Vagina (tissue), 2 donors: ENCODE measurements around the gene FAM120B. TPM values are rescaled to one million over a fixed set of nuclear protein-coding genes. Genes with fewer than 3 reads are reported as not detected.

Experiments
- DNase-seq, 2 donors: peaks; one replicate each; pipeline ENCODE4 v3.0.0-alpha.2; 2017; ENCODE audit errors: extremely low spot score in 2 of 2
- H3K27ac ChIP-seq: fragments of 200-600 bp; sonication (generic); one replicate; pipeline ENCODE4 v1.5.1; 2019
- H3K27me3 ChIP-seq: fragments of 200-600 bp; sonication (generic); one replicate; pipeline ENCODE4 v1.5.1; 2019
- H3K36me3 ChIP-seq, 2 donors: fragments of 200-600 bp; sonication (generic); one replicate each; pipeline ENCODE4 v1.5.1; 2017 to 2019
- H3K4me1 ChIP-seq: fragments of 200-600 bp; sonication (generic); one replicate; pipeline ENCODE4 v1.5.1; 2019
- H3K4me3 ChIP-seq, 2 donors: fragments of 200-600 bp; sonication (generic); 1 replicate in 1 of 2; 2 replicates in 1 of 2; pipeline ENCODE4 v1.5.1; 2016 to 2019
- H3K9me3 ChIP-seq: fragments of 200-600 bp; sonication (generic); one replicate; pipeline ENCODE4 v1.5.1; 2019
- CTCF ChIP-seq, 3 experiments: fragments of 450-650 bp in 2 of 3; fragments of 200-600 bp in 1 of 3; sonication (generic) in 1 of 3; IDR thresholded peaks; one replicate each; pipeline ENCODE4 v1.5.1; 2017 to 2019; ENCODE audit warnings: antibody characterized with exemption in 3 of 3, mild to moderate bottlenecking in 2 of 3, moderate library complexity in 2 of 3
- POLR2A ChIP-seq, 2 donors: fragments of 450-650 bp; IDR thresholded peaks; one replicate each; pipeline ENCODE4 v1.6.1; 2017; ENCODE audit warnings: antibody characterized with exemption in 2 of 2, mild to moderate bottlenecking in 2 of 2, moderate library complexity in 2 of 2
- POLR2AphosphoS5 ChIP-seq, 2 donors: sonication (generic); formaldehyde crosslinking; IDR thresholded peaks; one replicate each; pipeline ENCODE4 v1.9.0; 2017; ENCODE audit warnings: antibody characterized with exemption in 2 of 2, mild to moderate bottlenecking in 2 of 2, low read depth in 1 of 2; ENCODE audit not compliant: insufficient read depth in 1 of 2
- intact Hi-C: fragments of 100-400 bp; cut with DNase I; formaldehyde crosslinking; loops from one replicate; pipeline ENCODE4 v1.15.1; 2023
- total RNA-seq: library from RNA; depleted of rRNA; stranded (reverse); fragments of >200 nt; gene quantifications from one replicate; pipeline ENCODE4 v1.2.3, GENCODE V29; 2016

FAM120B gene
- total RNA-seq, 1 donor from 2014 or later, result 34.6 TPM

- H3K27ac ChIP-seq, result no peak overlapping the region
- TF ChIP-seq POLR2AphosphoS5 (IDR thresholded peaks at IDR 0.05; ENCODE audit: insufficient read depth in 1 of 2, low read depth in 1 of 2) (no peak), CTCF (IDR thresholded peaks at IDR 0.05) (no peak), POLR2A (IDR thresholded peaks at IDR 0.05) (no peak)
Observed at GRCh38 chr6:170436209-170436809, 129.8 kb downstream of the FAM120B start.

GRCh38 chr6:170437719-170438401 lies 131.3 kb downstream of the FAM120B start:
- no peaks in the 10 kb centered on the region for H3K36me3 ChIP-seq
- H3K27ac ChIP-seq, result peak overlapping the region; percentile 49
- intact Hi-C loops, result no loop called here
- no peak for DNase-seq
- H3K4me3 ChIP-seq, result peak overlapping the region in 1 of 2 donors; percentile 38
- H3K27me3 ChIP-seq, result no peaks in the 10 kb centered on the region
- peaks cover 26% of the 10 kb centered on the region for H3K4me1 ChIP-seq
- TF ChIP-seq CTCF (IDR thresholded peaks at IDR 0.05), result no peak
- TF ChIP-seq POLR2AphosphoS5 (IDR thresholded peaks at IDR 0.05; ENCODE audit: insufficient read depth in 1 of 2, low read depth in 1 of 2), result no peak
- no peaks in the 10 kb centered on the region for H3K9me3 ChIP-seq

More at GRCh38 chr6:170436209-170436809, 129.8 kb downstream of the FAM120B start:
- H3K9me3 ChIP-seq, result no peaks in the 10 kb centered on the region
- H3K36me3 ChIP-seq, result no peaks in the 10 kb centered on the region
- intact Hi-C loops, result no loop called here
- H3K4me1 ChIP-seq, result peaks cover 21% of the 10 kb centered on the region
- DNase-seq, result no peak
- H3K4me3 ChIP-seq, result no peak overlapping the region
- H3K27me3 ChIP-seq, result no peaks in the 10 kb centered on the region

- no peaks in the 10 kb centered on the region for H3K9me3 ChIP-seq
- H3K27me3 ChIP-seq, result no peaks in the 10 kb centered on the region
- intact Hi-C loops, result no loop called here
- H3K4me1 ChIP-seq, result peaks cover 26% of the 10 kb centered on the region
- no peaks in the 10 kb centered on the region for H3K36me3 ChIP-seq
- H3K27ac ChIP-seq, result peak overlapping the region; percentile 49
- peak overlapping the region in 1 of 2 donors; percentile 38 for H3K4me3 ChIP-seq
- TF ChIP-seq POLR2AphosphoS5 (IDR thresholded peaks at IDR 0.05; ENCODE audit: insufficient read depth in 1 of 2, low read depth in 1 of 2) (peak in 1 of 2 donors; percentile 82), POLR2A (IDR thresholded peaks at IDR 0.05) (no peak)
- DNase-seq, result no peak
Observed at GRCh38 chr6:170438402-170438753, 131.8 kb downstream of the FAM120B start.

GRCh38 chr6:170438861-170439260 lies 132.3 kb downstream of the FAM120B start:
- TF ChIP-seq POLR2AphosphoS5 (IDR thresholded peaks at IDR 0.05; ENCODE audit: insufficient read depth in 1 of 2, low read depth in 1 of 2) (no peak), POLR2A (IDR thresholded peaks at IDR 0.05) (no peak), CTCF (IDR thresholded peaks at IDR 0.05) (no peak)
- Histone ChIP-seq H3K9me3 (no peaks in the 10 kb centered on the region), H3K4me1 (peaks cover 26% of the 10 kb centered on the region), H3K36me3 (no peaks in the 10 kb centered on the region), H3K4me3 (peak overlapping the region in 1 of 2 donors; percentile 38), H3K27me3 (no peaks in the 10 kb centered on the region), H3K27ac (peak overlapping the region; percentile 49)
- intact Hi-C loops, result no loop called here
- no peak for DNase-seq

- no peak for TF ChIP-seq POLR2A (IDR thresholded peaks at IDR 0.05)
- no peak for TF ChIP-seq CTCF (IDR thresholded peaks at IDR 0.05)
- no peak for TF ChIP-seq POLR2AphosphoS5 (IDR thresholded peaks at IDR 0.05; ENCODE audit: insufficient read depth in 1 of 2, low read depth in 1 of 2)
- Histone ChIP-seq H3K27ac (peak overlapping the region; percentile 49), H3K27me3 (no peaks in the 10 kb centered on the region), H3K4me1 (peaks cover 26% of the 10 kb centered on the region), H3K4me3 (no peak overlapping the region), H3K36me3 (no peaks in the 10 kb centered on the region), H3K9me3 (no peaks in the 10 kb centered on the region)
- intact Hi-C loops, result no loop called here
- DNase-seq, result no peak
Observed at GRCh38 chr6:170439366-170440361, 133.1 kb downstream of the FAM120B start.
